Motor neuron (in vitro differentiated cells): ENCODE data around the gene FNDC7. TPM values are rescaled to one million over a fixed set of nuclear protein-coding genes. Genes with fewer than 3 reads are reported as not detected.
"Not testable (repeated sequence)": the region's sequence is repeated elsewhere in the genome, so short reads cannot be mapped to it uniquely, and the experiment has no call there.

Experiments used
- ATAC-seq, 8 experiments: fragments of 200-7000 bp; cut with Tn5 transposase; replicated peaks in 6 of 8; 2 replicates each; pipeline ENCODE4 v1.8.0; 2021; ENCODE audit warnings: mild to moderate bottlenecking in 8 of 8, moderate library complexity in 8 of 8
- H3K27ac ChIP-seq, 2 donors: fragments of 250-450 bp; sonication (Bioruptor Pico); 2 replicates each; pipeline ENCODE4 v1.9.0; 2021; ENCODE audit warnings: antibody characterized with exemption in 2 of 2, mild to moderate bottlenecking in 2 of 2, moderate library complexity in 1 of 2
- H3K4me1 ChIP-seq, 2 donors: fragments of 250-450 bp; sonication (Bioruptor Pico); replicated peaks in 1 of 2; 2 replicates each; pipeline ENCODE4 v1.6.1; 2021; ENCODE audit warnings: antibody characterized with exemption in 2 of 2, mild to moderate bottlenecking in 2 of 2, moderate library complexity in 1 of 2
- H3K4me3 ChIP-seq, 5 donors: fragments of 250-450 bp; sonication (Bioruptor Pico); 2 replicates each; pipeline ENCODE4 v1.9.0; 2021; ENCODE audit warnings: antibody characterized with exemption in 5 of 5, mild to moderate bottlenecking in 5 of 5, moderate library complexity in 4 of 5
- WGBS, 10 experiments: fragments of 450-650 bp; shearing (Covaris generic); methylation state at CpG; one replicate each; pipeline ENCODE4 v1.0.0; 2022; 5-methylcytosine and 5-hydroxymethylcytosine counted together
- in situ Hi-C, 9 experiments: fragments of 400-800 bp; cut with MboI; loops; one replicate each; pipeline ENCODE4 v1.15.0; 2021; ENCODE audit warnings: low sequenced_read_pairs in 9 of 9, low pct_unique_long_range_greater_than_20kb in 2 of 9; ENCODE audit not compliant: unreplicated experiment in 9 of 9
- total RNA-seq, 8 experiments: library from RNA; unstranded; fragments of 300-600 nt; gene quantifications; 2 replicates each; pipeline versions ENCODE4 v1.2.3 to v1.2.4, GENCODE V29; 2022

FNDC7 gene
- total RNA-seq, 8 experiments from 2014 or later = 0.05 to 0.25 (median 0.12) TPM; not detected in 4

GRCh38 chr1:108685529-108685928, 27.2 kb upstream of the FNDC7 start:
- no peaks in the 10 kb centered on the region for H3K4me1 ChIP-seq
- 22 to 100% (median 76%) methylated on average over 1 of the region's 1 CpG; no CpG with 5 or more reads in 4 of the 10 experiments for WGBS, 10 experiments
- in situ Hi-C loops = loop anchor here in 3 of 9 experiments (25.0 kb wide), 3 partner anchors 202 to 702 kb away; partner anchors contain the start of genes GPSM2 (in 1 of the 3), SLC25A24 (in 1 of the 3) and SORT1 (in 1 of the 3)
- no peak overlapping the region for H3K27ac ChIP-seq
- ATAC-seq = no peak
- H3K4me3 ChIP-seq = no peak overlapping the region

- peak in 2 of 8 experiments; percentile 19 to 67 for ATAC-seq
- Histone ChIP-seq H3K27ac (no peak overlapping the region), H3K4me3 (no peak overlapping the region), H3K4me1 (peaks cover 0 to 7% of the 10 kb centered on the region in 2 donors)
- 0 to 100% (median 45%) methylated on average over 1 to 2 of the region's 2 CpGs for WGBS, 10 experiments
- in situ Hi-C loops = loop anchor here in 3 of 9 experiments (25.0 kb wide), 3 partner anchors 201 to 701 kb away; partner anchors contain the start of genes GPSM2 (in 1 of the 3), SLC25A24 (in 1 of the 3) and SORT1 (in 1 of the 3)
Measured at GRCh38 chr1:108686614-108687313, 25.9 kb upstream of the FNDC7 start.

GRCh38 chr1:108691128-108691941, 21.4 kb upstream of the FNDC7 start:
- H3K4me3 ChIP-seq = peak overlapping the region; percentile 77 to 99 (median 94)
- 12 to 55% (median 30%) methylated on average over 5 to 12 of the region's 12 CpGs; no CpG with 5 or more reads in 1 of the 10 experiments for WGBS, 10 experiments
- ATAC-seq = peak in 6 of 8 experiments; percentile 0 to 34 (median 12)
- H3K27ac ChIP-seq = peak overlapping the region; percentile 97 to 98
- H3K4me1 ChIP-seq = peaks cover 3 to 23% of the 10 kb centered on the region in 2 donors
- in situ Hi-C loops = loop anchor here in 3 of 9 experiments (25.0 kb wide), 3 partner anchors 196 to 696 kb away; partner anchors contain the start of genes GPSM2 (in 1 of the 3), SLC25A24 (in 1 of the 3) and SORT1 (in 1 of the 3)

GRCh38 chr1:108691942-108692723, 20.6 kb upstream of the FNDC7 start, which contains the start of gene PRPF38B:
TSS of gene PRPF38B (plus strand) at chr1:108692310. CDS start at chr1:108692592, 282 bp downstream.
- in situ Hi-C loops = loop anchor here in 3 of 9 experiments (25.0 kb wide), 3 partner anchors 195 to 695 kb away; partner anchors contain the start of genes GPSM2 (in 1 of the 3), SLC25A24 (in 1 of the 3) and SORT1 (in 1 of the 3)
- peak; percentile 92 to 97 (median 96) for ATAC-seq

GRCh38 chr1:108692724-108693655, 19.7 kb upstream of the FNDC7 start:
- in situ Hi-C loops = loop anchor here in 3 of 9 experiments (25.0 kb wide), 3 partner anchors 194 to 694 kb away; partner anchors contain the start of genes GPSM2 (in 1 of the 3), SLC25A24 (in 1 of the 3) and SORT1 (in 1 of the 3)
- H3K4me3 ChIP-seq = peak overlapping the region; percentile 77 to 99 (median 94)
- H3K27ac ChIP-seq = peak overlapping the region; percentile 97 to 98
- WGBS, 10 experiments = 0 to 2% (median 0%) methylated on average over 2 to 15 of the region's 36 CpGs; no CpG with 5 or more reads in 2 of the 10 experiments
- ATAC-seq = peak; percentile 35 to 66 (median 60)
- H3K4me1 ChIP-seq = peaks cover 3 to 23% of the 10 kb centered on the region in 2 donors

More at GRCh38 chr1:108691942-108692723, 20.6 kb upstream of the FNDC7 start, which contains the start of gene PRPF38B:
- 0 to 6% (median 0%) methylated on average over 3 to 26 of the region's 59 CpGs; no CpG with 5 or more reads in 3 of the 10 experiments for WGBS, 10 experiments
- Histone ChIP-seq H3K4me1 (peaks cover 3 to 23% of the 10 kb centered on the region in 2 donors), H3K4me3 (peak within 1 kb of the TSS; percentile 77 to 99 (median 94)), H3K27ac (peak within 1 kb of the TSS; percentile 97 to 98)

- Histone ChIP-seq H3K4me3 (no peak overlapping the region), H3K4me1 (peaks cover 3 to 23% of the 10 kb centered on the region in 2 donors), H3K27ac (no peak overlapping the region)
- no peak for ATAC-seq
- in situ Hi-C loops = loop anchor here in 3 of 9 experiments (25.0 kb wide), 3 partner anchors 192 to 692 kb away; partner anchors contain the start of genes GPSM2 (in 1 of the 3), SLC25A24 (in 1 of the 3) and SORT1 (in 1 of the 3)
- WGBS, 10 experiments = 73 to 97% (median 93%) methylated on average over 3 to 5 of the region's 5 CpGs
Measured at GRCh38 chr1:108695535-108695934, 17.2 kb upstream of the FNDC7 start.

GRCh38 chr1:108699375-108700332, 13.1 kb upstream of the FNDC7 start:
- ATAC-seq = no peak
- no peak overlapping the region for H3K27ac ChIP-seq
- no peak overlapping the region for H3K4me3 ChIP-seq
- peaks cover 3 to 9% of the 10 kb centered on the region in 2 donors for H3K4me1 ChIP-seq
- 83 to 95% (median 94%) methylated on average over 14 to 22 of the region's 22 CpGs for WGBS, 10 experiments
- in situ Hi-C loops = loop anchor here in 3 of 9 experiments (25.0 kb wide), 3 partner anchors 188 to 688 kb away; partner anchors contain the start of genes GPSM2 (in 1 of the 3), SLC25A24 (in 1 of the 3) and SORT1 (in 1 of the 3)

- no peak for ATAC-seq
- no peak overlapping the region for H3K4me3 ChIP-seq
- no peak overlapping the region for H3K27ac ChIP-seq
- no peaks in the 10 kb centered on the region for H3K4me1 ChIP-seq
- in situ Hi-C loops = no loop called here
- 52 to 97% (median 86%) methylated on average over 3 to 5 of the region's 5 CpGs for WGBS, 10 experiments
Measured at GRCh38 chr1:108701176-108701849, 11.4 kb upstream of the FNDC7 start.

- H3K27ac ChIP-seq, ATAC-seq, H3K4me1 ChIP-seq, in situ Hi-C loops, H3K4me3 ChIP-seq: not testable (repeated sequence)
- WGBS, 10 experiments = 80 to 100% (median 93%) methylated on average over 1 to 6 of the region's 6 CpGs; no CpG with 5 or more reads in 3 of the 10 experiments
Measured at GRCh38 chr1:108702109-108702508, 10.6 kb upstream of the FNDC7 start.
